SHP77 (cell line): ENCODE measurements around the gene MTSS2.

Experiments
- DNase-seq, 2 experiments: peaks; one replicate each; lab custom pipeline; 2025; lab: John Stamatoyannopoulos, UW

Gene MTSS2, protein sequence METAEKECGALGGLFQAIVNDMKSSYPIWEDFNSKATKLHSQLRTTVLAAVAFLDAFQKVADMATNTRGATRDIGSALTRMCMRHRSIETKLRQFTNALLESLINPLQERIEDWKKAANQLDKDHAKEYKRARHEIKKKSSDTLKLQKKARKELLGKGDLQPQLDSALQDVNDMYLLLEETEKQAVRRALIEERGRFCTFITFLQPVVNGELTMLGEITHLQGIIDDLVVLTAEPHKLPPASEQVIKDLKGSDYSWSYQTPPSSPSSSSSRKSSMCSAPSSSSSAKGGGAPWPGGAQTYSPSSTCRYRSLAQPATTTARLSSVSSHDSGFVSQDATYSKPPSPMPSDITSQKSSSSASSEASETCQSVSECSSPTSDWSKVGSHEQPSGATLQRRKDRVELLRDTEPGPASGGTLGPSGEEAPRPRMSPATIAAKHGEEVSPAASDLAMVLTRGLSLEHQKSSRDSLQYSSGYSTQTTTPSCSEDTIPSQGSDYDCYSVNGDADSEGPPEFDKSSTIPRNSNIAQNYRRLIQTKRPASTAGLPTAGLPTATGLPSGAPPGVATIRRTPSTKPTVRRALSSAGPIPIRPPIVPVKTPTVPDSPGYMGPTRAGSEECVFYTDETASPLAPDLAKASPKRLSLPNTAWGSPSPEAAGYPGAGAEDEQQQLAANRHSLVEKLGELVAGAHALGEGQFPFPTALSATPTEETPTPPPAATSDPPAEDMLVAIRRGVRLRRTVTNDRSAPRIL

DNA sequence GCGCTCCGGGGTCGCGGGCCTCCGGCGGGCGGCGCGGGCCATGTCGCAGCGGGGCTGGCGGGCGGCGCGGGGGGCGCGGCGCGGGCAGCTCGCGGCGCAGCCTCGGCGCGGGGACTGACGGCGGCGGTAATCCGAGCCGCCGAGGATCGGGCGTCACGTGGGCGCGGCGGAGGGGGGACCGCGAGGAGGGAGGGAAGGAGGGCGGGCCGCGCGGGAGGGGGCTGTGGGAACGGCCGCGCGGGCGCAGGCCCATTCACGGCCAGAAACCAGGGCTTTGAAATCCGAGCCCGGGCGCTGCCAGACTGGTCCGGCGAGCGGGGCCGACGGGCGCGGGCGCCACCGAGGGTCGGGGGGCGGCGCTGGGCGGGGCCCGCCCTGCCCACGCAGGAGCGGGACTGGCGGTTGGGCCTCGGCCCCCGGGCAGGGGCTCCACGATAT is at the start of gene MTSS2:
MTSS2 (minus strand) TSS at position 116 of the 438 bp plus-strand sequence. CDS start 262 bp downstream, outside the sequence.
- DNase-seq: peak; percentile 90 to 94

DNA sequence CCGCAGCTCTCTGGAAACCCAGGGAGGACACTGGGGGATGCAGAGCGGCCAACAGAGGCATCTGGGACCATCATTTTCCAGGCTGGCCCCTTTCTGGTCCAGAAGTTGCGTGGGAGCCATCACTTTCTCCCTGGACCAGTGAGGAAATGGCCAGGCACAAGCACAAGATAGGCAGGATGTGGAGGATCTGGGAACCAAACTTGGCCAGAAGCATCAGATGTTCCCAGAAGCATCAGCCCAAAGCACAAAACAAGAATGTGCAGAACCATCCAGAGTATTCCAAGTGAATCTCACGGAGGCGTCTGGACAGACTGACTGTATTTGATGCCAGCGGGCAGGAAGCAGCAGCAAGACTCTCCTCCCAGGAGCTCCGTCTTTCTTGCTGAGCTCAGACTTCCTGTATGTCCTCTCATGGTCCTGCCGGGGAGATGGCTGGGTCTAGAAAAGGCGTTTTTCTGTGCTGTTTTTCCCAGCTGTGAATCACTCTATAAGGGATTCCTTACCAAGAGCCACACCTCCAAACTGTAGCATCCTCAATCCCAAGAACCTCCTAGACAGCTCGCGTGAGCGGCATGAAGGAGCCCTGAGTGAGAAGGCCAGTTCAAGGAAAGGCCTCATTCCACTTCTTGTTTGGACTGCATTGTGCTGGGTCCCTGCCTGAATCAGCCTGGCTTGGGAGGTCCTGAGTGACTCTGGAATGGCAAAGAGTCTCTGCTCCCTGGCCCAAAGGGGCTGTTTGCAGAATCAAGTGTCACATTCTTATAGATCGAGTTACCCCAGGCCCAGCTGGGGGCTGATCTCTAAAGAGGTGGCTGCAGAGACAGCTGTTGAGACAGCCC is 49.5 kb upstream of the MTSS2 start:
- DNase-seq: no peak

DNA sequence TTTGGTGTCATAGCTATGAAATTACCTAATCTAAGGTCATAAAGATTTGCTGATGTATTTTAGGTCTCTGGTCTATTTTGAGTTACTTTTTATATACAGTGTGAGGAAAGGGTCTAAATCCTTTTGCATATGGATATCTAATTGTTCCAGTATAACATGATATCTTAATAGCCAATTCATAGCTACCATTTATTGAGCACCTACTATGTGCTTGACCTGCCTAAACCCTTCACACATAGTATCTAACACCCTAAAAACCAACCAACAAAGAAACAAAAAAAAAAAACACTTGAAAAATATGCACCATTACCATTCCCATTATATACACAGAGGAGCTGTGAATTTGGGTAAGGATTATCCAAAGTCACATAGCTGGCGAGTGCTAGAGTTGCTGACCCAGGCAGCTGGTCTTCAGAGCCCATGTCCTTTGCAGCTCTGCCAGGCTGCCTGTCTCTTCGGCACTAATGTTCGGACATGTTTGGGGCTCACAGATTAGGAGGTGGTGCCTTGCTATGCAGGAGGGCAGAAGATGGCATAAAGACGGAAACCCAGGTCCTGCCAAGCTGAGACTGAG is 48.8 kb upstream of the MTSS2 start:
- DNase-seq: no peak

DNA sequence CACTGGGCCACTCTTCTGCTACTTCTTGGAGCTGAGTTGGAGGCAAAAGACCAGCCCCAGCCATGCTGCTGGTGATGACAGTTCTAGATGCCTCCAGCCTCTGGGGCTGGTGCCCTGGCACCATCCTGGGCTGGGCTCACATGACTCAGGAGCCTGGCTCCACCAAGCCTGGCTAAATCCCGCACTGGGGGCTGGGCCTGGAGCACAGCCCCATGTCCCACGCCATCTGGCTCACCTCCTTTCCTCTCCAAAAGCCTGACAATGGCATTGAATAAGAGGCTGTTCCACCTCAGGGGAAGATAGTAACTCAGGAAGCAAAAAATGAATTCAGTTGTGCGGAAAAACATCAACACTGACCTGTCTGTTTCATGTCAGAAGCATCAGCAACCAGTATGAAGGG is 45.1 kb upstream of the MTSS2 start:
- DNase-seq: no peak

DNA sequence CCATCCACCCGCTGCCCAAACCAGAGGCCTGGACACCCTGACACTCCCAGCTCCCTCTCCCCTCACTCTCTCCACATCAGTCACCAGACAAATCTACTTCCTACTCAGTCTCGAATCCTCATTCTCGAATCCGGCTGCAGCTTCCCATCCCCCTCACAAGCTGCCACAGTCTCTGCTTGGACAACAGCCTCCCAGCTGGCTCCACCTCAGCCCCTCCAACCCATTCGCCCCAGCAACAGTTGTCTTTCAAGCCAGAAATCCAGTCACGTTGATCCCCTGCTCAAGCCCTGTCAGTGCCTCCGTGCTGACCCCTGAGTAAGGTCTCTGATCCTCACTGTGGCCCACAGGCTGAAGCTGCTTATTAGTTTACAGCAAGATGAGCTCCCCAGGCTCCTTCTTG is 44.2 kb upstream of the MTSS2 start:
- DNase-seq: no peak

DNA sequence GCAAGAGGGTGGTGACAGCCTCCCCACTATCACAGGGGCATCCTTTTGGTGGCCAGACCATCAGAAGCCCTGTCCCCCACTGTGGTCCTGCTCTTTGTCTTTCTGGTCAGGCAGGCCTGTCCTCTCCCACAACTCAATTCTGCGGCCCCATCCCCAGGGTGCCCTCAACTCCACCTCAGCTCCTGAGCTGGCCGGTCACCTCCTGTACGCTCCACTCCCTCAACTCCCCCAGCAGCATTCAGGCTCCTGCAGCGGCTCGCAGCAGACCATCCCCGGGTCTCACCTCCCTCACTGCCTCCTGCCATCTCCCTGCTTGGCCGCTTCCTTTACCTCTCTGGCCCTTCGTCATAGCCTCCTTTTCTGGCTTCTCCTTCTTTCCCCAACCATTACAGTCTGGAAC is 43.4 kb upstream of the MTSS2 start:
- no peak for DNase-seq

DNA sequence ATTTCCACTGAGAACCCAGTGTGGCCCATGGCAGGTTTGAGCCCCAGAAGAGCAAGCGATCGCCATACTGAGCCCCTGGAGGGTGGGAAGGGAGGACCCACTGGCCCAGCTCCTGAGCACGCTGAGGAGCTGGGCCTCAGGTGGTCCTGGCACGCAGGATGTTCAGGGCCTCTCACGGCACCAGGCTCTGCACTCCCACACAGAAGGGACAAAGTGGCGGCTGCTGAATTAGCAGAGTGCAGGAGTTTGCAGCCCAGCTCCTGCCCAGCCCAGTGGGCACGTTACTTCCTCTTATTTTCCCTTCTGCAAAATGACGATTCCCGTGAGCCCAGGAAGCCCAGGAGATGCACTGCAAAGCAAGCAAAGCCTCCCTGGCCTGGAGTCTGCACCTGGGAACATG is 42.3 kb upstream of the MTSS2 start:
- no peak for DNase-seq

DNA sequence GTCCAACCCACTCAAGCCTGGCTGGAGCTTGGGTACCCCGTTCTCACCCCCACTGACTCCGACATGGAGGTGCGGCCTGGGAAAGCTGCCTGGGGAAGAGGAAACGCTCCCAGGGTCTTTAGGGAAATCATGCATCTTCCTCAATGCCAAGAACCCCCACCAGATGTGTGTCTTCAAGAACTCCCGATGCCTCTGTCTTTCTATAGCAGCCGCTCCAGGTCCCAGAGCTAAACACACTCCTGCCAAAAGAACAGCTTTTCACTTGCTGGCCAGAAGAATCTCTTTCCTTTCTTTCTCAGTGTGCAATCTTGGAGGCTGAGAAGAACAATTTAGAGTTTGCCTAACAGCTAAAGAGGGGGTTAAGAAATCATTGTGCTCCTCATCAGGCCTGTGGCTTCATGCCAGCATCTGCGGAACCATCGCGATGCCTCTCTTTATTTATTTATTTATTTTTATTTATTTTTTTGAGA is 41.1 kb upstream of the MTSS2 start:
- no peak for DNase-seq

DNA sequence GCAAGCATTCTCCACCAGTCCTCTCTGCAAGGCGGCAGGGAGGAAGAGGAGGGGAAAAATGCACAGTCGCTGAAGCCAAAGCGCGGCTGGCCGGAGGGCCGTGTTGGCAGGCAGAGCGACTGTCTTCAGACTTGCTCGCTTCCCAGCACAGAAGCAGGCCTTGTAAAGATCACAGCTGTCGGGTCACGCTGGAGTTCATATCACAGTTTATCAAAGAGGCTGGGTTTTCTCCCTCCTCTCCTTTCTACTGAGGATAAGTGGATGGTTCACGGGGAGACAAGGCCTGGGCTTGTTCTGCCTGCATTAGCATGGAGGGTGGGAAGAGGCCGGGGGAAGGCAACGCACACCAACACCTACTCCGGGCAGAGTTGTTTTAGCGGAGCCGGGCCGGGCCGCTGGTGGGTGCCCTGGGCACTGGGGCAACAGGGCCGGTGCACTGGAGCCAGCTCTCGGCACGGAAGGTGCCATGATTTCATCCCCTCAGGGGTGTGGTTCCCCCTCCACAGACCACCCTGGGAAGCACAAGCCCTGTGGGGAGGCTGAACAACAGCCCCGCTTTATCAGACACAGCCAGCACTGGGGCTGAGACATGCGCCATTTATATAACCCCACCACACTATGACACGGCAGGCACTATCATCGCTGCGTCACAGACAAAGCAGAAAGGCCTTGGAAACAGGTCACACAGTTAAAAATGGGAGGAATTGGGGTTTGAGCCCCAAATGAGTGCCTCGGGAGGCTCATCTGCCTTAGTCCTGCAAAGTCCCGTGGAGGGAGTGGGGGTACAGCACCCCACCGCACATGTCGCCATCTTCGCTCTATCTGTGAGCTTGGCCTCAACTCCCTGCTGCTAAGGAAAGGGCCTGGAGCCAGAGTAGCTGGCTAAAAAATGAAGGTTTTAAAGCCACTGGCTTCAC is 40.3 kb upstream of the MTSS2 start:
- DNase-seq: no peak

DNA sequence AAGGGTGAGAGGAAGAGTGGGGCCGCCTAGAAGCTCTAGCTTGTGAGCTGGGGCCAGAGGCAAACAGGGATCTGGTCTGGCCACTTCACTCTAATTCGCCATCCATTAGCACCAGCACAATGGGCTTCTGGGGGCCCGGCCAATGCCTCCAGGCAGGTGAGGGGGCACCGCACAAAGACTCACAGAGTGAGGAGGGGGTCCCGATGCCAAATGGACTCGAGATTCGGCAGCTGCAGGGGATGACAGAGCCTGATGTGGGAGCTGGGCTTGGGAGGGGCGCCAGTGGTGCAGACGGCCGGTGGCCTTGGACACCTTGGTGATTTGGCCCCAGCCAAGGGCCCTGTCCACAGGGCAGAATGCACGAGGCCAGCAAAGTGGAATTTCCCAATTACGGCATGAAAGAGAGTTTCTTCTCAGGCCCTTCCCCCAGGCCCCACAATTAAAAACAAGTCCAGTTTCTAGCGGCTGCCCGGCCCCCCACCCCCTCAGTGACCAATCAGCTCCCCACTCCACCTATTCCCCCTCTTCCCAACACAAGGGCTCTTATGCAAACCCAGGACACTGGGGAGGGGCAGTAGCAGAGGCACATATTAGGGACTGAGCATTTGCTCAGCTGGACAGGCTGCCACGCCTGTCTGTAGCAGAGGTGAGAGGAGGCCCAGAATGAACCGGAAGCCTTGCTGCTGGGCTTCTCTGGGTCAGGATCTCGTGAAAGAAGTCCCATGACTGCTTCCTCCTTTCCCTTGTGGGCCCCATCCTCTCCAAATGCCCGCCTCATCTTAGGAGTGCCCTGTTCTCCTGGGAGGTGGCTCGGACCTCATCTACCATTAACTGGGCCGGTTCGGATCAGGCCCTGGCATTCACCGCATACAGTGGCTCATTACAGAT is 39.4 kb upstream of the MTSS2 start:
- DNase-seq: no peak

DNA sequence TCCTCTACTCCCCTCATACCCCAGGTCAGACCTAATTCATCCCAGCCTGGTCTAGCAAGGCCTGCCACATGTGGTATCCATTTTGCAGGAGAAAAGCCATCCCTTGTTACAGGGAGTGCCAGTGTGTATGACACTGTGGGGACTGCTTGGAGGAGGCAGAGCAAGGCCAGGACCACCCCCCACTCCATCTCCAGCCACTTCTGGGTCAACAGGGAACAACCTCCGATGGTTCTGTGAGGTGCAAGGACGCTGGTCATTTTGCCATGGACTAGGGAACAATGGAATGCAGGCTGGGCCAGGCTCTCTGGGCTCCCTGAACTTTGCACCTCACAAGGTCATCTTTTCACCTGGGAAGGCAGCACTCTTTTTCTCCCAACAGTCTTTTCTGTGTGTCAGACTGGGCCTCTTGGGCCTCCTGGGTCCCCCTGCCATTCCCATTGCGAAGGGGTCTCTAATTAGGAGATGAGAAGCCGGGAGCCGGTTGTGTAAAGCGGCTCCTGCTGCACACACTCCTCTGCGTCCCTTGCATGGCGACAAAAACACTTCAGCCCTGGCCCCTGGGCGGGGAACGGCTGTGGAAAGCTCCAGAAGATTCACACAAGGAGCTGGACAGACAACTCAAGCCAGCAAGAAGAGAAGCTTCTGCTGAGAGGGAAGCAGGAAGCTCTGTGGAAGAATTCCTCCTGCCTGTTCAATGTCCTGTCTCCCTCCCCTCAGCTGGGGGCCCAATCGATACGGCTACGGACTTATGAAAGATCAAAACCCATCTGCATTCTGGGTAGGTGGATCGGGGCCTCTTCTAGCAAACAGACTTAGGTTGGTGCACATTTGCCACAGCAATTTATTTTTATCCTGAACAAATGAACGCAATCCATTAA is 38.5 kb upstream of the MTSS2 start:
- DNase-seq: no peak

DNA sequence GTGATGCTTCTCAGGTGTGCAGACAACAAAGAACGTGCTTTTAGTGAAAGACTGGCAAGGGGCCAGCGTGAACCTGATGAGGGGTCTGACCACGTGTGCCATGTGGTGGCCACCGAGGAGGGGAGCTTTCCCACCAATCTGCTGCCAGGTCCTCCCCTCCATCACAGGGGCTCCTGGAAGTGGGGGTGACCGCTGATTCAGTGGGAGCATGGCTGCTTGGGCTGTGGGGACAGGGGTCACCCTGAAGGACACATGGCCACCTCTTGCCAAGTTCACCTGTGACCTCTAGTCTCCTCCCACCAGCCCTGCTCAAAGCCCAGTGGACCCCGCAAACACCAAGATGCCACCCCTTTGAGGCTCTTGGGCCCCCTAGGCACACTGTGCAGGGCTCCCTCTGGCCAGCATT is 37.9 kb upstream of the MTSS2 start:
- no peak for DNase-seq

DNA sequence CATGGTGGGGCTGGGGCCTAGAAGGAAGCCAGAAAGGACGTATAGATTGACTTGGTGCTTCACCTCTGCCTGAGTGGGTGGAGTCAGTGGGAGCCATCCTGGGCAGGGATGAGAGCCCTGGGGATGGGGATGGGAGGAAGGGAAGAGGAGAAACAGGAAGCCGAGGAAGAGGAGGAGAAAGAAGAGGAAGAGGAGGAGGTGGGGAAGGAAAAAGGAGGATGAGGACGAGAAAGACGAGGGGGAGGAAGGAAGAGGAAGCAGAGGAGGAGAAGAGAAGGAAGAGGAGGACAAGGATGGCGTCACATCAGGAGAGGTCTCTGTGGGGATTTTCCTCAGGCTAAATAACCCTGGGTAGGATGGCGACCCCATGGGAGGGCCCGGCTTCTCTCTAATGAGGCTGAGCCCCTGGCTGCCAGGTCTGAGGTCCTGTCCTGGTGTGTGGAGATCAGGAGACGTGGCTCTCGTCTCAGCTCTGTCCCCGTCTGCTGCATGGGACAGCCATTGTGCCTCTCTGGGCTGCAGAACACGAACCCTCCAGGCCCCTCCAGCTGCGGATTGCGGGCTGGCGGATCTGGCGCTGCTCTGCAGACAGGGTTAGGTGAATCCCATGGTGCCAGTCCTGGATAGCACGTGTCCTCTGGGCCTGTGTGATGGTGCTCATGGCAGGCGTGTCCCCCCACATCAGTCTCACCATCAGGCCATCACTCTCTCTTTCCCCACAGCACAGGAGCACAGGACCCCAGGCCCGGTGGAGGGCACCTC is 35.5 kb upstream of the MTSS2 start:
- no peak for DNase-seq

DNA sequence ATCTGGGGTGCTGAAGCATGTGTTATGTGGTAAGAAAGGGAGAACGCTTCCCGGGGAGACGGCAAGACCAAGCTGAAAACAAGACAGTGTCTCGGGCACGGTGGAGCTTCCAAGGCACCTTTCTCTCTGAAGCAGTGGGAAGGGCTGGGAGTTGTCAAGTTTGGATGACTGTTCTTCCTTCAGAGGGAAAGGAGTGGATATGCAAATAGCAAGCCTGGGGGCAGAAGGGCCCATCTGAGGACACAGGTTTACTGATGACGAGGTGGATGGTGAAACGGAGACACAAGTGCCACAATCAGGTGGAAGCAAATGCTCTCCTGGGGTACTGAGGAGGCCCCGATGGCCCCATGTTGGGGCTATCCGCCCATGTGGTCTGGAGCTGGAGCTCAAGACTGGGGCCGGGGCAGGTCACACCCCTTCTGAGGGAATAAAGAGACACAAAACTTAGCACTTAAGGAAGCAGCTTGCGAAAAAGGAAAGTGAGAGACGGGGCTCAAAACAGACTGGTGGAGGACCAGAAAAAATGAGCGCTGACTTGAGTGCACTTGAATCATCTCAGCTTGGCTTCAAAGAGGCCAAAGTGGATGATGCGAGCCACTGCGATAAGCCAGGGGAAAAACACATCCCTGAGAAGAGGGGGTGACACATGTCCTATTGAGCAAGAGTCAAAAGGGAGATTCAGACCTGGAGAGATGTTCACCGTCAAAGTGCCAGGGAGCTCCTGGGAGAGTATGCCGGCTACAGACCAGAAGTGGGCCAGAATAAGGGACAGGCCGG is 34.8 kb upstream of the MTSS2 start:
- DNase-seq: no peak

DNA sequence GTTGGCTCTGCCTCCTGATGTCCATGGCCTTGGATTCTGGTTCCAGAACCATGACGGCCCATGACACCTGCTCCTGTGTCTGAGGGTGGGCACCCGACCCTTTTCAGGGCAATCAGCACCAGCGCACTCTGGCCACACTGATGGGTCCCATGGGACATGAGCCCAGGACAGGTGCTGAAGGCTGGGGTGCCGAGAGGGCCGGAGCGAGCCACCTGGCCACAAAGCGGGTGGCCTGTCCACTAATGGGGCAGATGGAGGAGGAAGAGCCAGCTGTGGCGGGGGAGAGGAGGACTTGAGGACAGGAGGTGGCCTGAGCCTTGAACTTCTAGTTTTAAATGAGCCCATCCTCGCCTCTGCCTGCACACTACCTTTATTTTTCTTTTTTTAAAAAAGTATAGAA is 31.2 kb upstream of the MTSS2 start:
- no peak for DNase-seq

DNA sequence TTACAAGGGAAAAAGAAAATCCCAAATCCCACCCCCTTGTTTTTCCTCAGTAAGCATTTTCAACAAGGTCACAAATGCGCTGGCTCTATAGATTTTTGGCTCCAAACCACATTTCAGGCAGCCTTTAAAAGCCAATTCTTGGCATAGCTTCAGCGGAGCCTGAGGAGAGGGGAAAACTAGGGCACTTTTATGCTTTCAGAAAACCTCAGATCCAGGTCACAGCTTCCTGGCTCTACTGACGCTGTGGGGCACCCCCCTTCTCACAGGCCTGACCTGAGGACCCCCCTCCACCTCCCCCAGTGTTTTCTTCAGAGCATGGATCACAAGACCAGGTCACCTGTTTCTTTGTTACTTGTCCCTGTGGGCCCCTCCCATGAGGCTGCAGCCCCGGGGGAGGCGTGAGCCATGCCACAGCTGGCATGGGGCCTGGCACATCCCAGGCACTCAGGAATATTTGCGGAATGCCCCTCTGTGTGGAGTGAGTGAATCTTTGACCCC is 30.1 kb upstream of the MTSS2 start:
- no peak for DNase-seq
